Measurements from ENCODE around the gene USH1G. TPM values are rescaled to one million over a fixed set of nuclear protein-coding genes. Genes with fewer than 3 reads are reported as not detected.

Gene USH1G
- total RNA-seq, 1 donor from 2014 or later, result not detected

DNA sequence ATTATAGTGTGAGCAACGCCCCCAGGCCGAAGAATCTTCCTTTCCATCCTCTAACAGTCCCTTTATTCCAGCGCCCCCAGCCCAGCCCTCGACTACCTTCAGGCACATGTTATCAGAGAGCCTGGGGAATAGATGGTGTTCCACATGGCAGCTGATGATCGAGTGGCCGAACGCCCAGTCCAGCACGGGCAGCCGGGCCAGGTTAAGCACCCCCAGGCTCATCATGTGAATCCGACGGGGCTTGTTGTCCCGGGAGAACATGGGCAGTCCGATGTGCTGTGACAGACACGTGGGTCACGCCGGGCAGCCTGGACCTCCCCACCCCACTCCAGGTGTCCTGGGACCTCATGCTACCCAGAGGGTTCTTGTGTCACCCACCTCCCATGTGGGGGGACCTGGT, 43.7 kb downstream of the USH1G start:
- Mint-ChIP-seq H3K4me1 (ENCODE audit: low read depth) (peaks cover 7% of the 10 kb centered on the region), H3K36me3 (ENCODE audit: low read depth) (no peaks in the 10 kb centered on the region), H3K4me3 (no peak overlapping the region), H3K27me3 (ENCODE audit: insufficient read depth) (peaks cover 5% of the 10 kb centered on the region), H3K27ac (no peak overlapping the region), H3K9me3 (no peaks in the 10 kb centered on the region)
- DNase-seq (ENCODE audit: low spot score), result no peak
- intact Hi-C loops (cut with micrococcal nuclease), result loop anchor here (10.0 kb wide), 1 partner anchor 385 kb away; the partner anchor contains the start of genes GGA3 and MRPS7

DNA sequence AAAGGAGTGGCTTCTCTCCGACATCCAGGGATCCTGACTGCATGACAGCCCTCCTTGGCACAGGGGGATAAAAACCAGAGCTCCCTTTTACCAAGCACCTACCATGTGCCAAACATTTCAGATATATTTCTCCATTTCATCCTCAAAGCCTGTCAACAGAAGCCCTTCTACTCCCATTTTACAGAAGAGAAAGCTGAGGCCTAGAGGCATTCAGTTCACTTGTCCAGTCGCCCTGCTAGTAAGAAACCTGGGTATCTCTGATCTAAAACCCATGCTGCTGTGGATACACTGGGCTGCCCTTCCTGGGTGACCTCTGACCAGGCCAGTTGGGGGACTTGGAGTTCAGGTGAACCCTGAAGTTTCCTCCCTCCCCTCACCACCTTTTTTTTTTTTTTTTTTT, 44.4 kb downstream of the USH1G start:
- H3K27ac Mint-ChIP-seq, result no peak overlapping the region
- H3K4me3 Mint-ChIP-seq, result no peak overlapping the region
- peaks cover 5% of the 10 kb centered on the region for H3K27me3 Mint-ChIP-seq (ENCODE audit: insufficient read depth)
- H3K4me1 Mint-ChIP-seq (ENCODE audit: low read depth), result peaks cover 12% of the 10 kb centered on the region
- H3K9me3 Mint-ChIP-seq, result no peaks in the 10 kb centered on the region
- no peaks in the 10 kb centered on the region for H3K36me3 Mint-ChIP-seq (ENCODE audit: low read depth)
- DNase-seq (ENCODE audit: low spot score), result no peak
- intact Hi-C loops (cut with micrococcal nuclease), result loop anchor here (10.0 kb wide), 1 partner anchor 386 kb away; the partner anchor contains the start of genes GGA3 and MRPS7

DNA sequence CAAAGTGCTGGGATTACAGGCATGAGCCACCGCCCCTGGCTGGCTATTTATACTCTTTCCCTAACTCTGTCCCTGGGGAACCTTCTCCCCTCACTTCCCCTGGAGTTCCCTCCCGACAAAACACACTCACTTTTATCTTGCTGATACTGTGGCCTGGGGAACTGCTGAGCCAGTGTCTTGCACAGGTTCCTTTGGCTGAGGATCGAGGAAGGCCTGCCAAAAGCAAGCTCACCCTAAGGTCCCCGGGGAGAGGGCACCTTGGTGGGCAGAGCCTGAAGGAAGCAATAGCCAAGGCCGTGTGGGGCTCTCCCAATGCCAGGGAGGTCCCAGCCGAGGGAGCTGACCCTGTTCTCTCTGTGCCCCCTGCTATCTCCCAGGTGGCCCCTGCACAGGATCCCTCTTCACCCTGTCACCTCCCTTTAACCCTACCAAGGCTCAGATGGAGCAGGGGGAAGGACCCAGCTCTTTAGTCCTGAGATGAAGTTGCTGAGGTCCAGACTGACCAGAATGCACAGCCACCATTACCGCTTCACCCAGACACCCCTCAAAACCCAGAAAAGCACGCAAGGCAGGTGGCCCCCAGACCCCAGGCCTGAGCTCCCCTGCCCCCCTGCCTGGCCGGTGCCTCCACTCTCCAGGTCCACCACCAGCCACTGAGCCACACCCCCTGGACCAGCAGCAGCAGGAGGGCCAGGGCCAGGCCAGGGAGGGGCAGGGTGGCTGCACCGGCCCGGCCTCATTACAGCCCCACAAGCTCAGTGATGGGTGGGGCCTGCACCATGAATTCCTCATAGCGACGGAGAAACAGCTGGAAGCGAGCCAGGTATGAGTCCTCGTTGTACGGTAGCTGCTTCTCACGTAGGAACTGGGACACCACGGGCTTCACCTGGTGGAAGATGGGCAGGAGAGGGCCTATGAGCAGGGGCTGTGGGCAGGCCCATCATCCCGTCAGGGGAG, 45.2 kb downstream of the USH1G start:
- no peaks in the 10 kb centered on the region for H3K36me3 Mint-ChIP-seq (ENCODE audit: low read depth)
- H3K4me3 Mint-ChIP-seq, result no peak overlapping the region
- no peaks in the 10 kb centered on the region for H3K9me3 Mint-ChIP-seq
- H3K27me3 Mint-ChIP-seq (ENCODE audit: insufficient read depth), result peaks cover 6% of the 10 kb centered on the region
- intact Hi-C loops (cut with micrococcal nuclease), result loop anchor here (10.0 kb wide), 1 partner anchor 387 kb away; the partner anchor contains the start of genes GGA3 and MRPS7
- no peak overlapping the region for H3K27ac Mint-ChIP-seq
- H3K4me1 Mint-ChIP-seq (ENCODE audit: low read depth), result peaks cover 13% of the 10 kb centered on the region
- DNase-seq (ENCODE audit: low spot score), result no peak

DNA sequence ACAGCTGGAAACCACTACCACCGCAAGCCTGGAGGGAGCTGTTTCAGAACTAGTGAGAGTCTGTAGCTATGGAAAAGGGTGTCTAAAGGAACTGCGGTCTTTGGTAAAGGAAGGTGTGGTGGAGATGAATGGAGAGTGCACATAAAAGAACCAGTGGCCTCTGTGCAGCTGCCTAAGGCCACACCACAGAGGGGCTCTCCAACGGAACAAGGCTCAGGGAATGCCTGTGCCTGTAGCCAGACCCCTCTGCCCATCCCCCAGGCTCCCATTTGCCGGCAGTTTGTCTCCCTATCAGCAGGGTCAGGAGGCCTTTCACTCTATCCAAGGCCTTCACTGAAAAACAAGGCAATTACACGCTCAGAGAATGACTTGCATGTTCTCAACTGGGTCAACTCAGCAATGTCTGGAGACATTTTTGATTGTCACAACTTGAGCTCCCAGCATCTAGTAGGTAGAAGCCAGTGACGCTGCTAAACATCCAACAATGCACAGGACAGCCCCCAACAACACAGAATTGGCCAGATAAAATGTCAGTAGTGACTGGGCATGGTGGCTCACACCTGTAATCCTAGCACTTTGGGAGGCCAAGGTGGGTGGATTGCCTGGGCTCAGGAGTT, 47.0 kb downstream of the USH1G start:
- intact Hi-C loops (cut with micrococcal nuclease), result loop anchor here (10.0 kb wide), 1 partner anchor 389 kb away; the partner anchor contains the start of genes GGA3 and MRPS7
- Mint-ChIP-seq H3K27me3 (ENCODE audit: insufficient read depth) (peaks cover 5% of the 10 kb centered on the region), H3K4me3 (no peak overlapping the region), H3K9me3 (no peaks in the 10 kb centered on the region), H3K4me1 (ENCODE audit: low read depth) (peaks cover 29% of the 10 kb centered on the region), H3K36me3 (ENCODE audit: low read depth) (peaks cover 4% of the 10 kb centered on the region), H3K27ac (no peak overlapping the region)
- no peak for DNase-seq (ENCODE audit: low spot score)

DNA sequence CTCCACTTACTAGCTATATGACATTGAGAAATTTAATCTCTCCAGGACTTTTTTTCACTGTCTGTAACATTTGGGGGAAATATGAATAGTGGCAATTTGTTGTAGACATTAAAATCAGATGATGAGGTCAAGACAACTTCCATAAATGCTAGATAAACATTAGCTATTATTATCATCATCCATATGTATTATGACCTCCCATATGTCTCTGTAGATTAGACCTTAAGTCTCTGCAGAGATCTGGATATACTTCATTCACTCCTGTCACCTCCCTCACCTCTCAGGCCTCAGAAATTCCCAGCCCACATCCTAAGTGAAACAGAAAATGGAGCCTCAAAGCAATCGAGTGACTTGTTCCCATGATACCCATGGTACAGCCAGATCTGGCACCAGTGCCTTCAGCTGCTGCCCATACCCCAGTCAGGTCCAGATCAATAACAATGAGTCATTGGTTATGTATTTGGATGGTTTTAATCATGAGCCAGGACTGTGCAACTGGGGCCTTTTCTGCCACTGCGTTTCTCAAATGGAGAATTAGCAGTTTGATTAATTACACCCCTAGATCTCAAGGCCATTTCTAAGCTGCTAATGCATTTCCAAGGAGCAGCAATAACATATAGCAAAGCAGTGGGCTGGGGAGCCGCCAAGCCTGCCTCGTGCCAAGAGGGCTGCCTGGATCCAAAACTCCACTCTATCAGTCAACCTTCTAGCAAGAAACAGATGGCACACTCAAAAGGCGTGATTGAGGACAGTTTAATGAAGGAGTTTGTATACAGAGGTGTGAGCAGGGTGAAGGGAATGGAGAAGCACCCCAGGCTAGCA, 47.7 kb downstream of the USH1G start:
- intact Hi-C loops (cut with micrococcal nuclease), result loop anchor here (10.0 kb wide), 1 partner anchor 389 kb away; the partner anchor contains the start of genes GGA3 and MRPS7
- Mint-ChIP-seq H3K9me3 (no peaks in the 10 kb centered on the region), H3K27me3 (ENCODE audit: insufficient read depth) (peaks cover 5% of the 10 kb centered on the region), H3K27ac (no peak overlapping the region), H3K36me3 (ENCODE audit: low read depth) (peaks cover 6% of the 10 kb centered on the region), H3K4me1 (ENCODE audit: low read depth) (peaks cover 31% of the 10 kb centered on the region), H3K4me3 (peak overlapping the region; percentile 12)
- DNase-seq (ENCODE audit: low spot score), result no peak

DNA sequence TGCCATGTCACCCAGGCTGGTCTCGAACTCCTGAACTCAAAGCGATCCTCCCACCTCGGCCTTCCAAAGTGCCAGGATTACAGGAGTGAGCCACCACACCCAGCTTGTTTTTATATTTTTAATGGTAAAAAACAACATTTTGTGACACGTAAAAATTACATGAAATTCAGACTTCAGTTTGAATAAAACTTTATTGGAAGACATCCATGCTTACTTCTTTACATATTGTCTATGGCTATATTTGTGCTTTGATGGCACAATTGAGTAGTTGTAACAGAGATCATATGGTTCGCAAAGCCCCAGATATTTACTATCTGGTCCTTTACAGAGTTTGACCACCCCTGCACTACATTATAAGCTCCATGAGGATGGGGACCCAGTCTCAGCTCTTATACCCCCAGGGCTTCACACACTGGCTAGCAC, 48.4 kb downstream of the USH1G start:
- no peak overlapping the region for H3K27ac Mint-ChIP-seq
- peaks cover 31% of the 10 kb centered on the region for H3K4me1 Mint-ChIP-seq (ENCODE audit: low read depth)
- peaks cover 5% of the 10 kb centered on the region for H3K27me3 Mint-ChIP-seq (ENCODE audit: insufficient read depth)
- peaks cover 9% of the 10 kb centered on the region for H3K36me3 Mint-ChIP-seq (ENCODE audit: low read depth)
- peak overlapping the region; percentile 89 for H3K4me3 Mint-ChIP-seq
- no peaks in the 10 kb centered on the region for H3K9me3 Mint-ChIP-seq
- intact Hi-C loops (cut with micrococcal nuclease), result loop anchor here (5.0 to 10.0 kb wide), 2 partner anchors 158 to 390 kb away; partner anchors contain the start of genes GGA3 and MRPS7
- no peak for DNase-seq (ENCODE audit: low spot score)

DNA sequence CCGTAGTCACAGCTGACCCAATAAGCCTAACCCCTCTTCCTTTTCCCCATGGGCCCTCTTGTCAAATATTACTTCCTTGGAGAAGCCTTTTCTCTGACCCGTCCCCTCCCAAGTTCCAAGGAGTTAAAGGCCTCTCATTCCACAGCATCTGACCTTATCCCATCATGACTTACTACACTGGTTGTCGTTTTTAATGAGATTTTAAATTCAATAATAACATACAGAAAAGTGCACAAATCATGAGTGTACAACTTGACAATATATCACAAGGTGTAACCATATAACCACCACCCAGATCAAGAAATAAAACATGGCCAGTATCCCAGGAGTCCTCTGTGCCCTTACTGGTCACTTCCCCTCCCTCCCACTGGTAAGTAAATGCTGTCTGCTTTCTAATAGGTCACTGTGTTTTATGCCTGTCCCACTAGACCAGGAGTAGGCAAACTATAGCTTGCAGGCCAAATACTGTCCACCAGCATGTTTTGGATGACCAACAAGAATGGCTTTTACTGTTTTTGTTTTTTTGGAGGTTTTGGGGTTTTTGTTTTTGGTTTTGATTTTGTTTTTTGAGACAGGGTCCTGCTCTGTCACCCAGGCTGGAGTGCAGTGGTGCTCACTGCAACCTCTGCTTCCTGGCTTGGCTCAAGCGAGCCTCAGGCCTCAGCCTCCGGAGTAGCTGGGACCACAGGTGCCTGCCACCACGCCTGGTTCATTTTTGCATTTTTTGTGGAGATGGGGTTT, 49.0 kb downstream of the USH1G start:
- Mint-ChIP-seq H3K27ac (peak overlapping the region; percentile 87), H3K4me1 (ENCODE audit: low read depth) (peaks cover 31% of the 10 kb centered on the region), H3K4me3 (peak overlapping the region; percentile 89), H3K9me3 (no peaks in the 10 kb centered on the region), H3K36me3 (ENCODE audit: low read depth) (peaks cover 12% of the 10 kb centered on the region), H3K27me3 (ENCODE audit: insufficient read depth) (peaks cover 5% of the 10 kb centered on the region)
- DNase-seq (ENCODE audit: low spot score), result no peak
- intact Hi-C loops (cut with micrococcal nuclease), result loop anchor here (1.0 to 10.0 kb wide), 9 partner anchors 22 to 415 kb away; partner anchors contain the start of genes ATP5PD, CDR2L, GGA3 and KCTD2

DNA sequence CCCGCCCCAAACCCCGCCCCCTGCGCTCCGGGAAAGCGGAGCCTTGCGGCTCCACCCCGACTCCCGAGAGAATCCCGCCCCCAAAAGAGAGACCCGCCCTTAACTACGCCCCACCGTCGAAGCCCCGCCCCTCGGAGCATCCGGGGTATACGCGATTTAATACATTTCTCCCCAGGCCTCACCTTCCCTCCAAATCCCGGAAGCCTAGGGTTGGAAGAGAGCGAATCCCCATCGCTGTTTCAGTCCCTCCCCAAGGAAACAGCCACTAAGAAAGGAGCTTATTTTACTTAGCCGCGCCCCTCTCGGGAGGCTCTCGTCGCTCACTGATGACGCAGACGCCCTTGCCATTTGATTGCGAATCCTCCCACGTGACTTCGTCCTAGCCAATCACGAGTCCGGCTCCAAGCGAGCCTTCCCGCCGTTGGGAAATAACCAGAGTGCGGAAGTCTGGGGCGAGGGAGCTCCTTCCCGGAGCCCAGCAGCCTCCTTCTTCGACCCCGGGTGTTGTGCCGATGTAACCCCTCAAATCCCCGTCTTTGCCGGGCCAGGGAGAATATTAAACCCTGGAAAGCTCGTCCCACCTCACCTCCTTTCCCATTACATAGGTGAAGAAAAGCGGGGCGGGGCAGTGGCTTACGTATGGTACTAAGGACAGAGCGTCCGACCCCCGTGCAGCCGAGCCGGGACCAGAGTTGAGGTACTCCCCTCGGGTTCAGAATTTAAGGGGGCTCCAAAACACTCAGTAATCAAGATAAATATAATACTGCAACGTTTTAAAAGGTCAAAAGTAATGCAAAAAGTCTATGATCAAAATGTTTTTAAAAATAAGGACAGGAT, 49.8 kb downstream of the USH1G start:
- H3K27ac Mint-ChIP-seq, result peak overlapping the region; percentile 87
- no peaks in the 10 kb centered on the region for H3K9me3 Mint-ChIP-seq
- H3K36me3 Mint-ChIP-seq (ENCODE audit: low read depth), result peaks cover 12% of the 10 kb centered on the region
- DNase-seq (ENCODE audit: low spot score), result peak; percentile 98
- intact Hi-C loops (cut with micrococcal nuclease), result loop anchor here (1.0 to 10.0 kb wide), 9 partner anchors 21 to 416 kb away; partner anchors contain the start of genes ATP5PD, CDR2L, GGA3 and KCTD2
- peaks cover 31% of the 10 kb centered on the region for H3K4me1 Mint-ChIP-seq (ENCODE audit: low read depth)
- peaks cover 5% of the 10 kb centered on the region for H3K27me3 Mint-ChIP-seq (ENCODE audit: insufficient read depth)
- peak overlapping the region; percentile 89 for H3K4me3 Mint-ChIP-seq

DNA sequence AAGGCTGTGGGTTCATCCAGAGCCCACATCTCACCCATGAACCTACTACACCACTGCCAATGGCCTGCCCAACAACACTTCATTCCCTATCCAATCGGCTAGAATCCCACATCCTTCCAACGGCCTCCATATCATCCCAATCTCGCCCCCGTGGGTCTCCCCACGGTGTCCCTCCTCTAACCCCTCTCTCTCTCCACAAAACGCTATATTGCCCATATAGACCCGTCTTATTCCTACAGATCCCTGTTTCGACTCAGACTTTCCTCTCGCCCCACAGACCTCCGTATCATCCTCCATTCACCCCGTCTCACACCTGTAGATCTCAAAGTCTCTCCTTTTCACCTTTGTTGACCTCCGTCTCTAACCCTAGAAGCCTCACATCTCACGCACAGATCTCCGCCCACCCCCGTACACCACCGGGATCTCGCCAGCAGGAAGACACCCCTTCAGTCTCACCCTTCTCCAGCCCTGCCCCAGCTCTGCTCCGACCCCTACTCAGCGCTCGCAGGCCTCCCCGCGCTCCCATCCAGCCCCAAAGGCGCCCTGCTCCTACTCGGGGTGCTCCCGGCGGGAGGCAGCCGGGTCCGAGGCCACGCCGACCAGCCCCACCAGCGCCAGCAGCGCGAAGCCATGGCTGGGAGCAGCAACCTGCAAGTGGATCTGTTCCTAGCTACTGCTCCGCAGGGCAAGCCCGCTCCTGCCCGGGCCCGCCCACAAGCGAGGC, 50.6 kb downstream of the USH1G start, which contains the start of gene FDXR:
TSS of gene FDXR (minus strand) at position 682 of the 724 bp plus-strand sequence. CDS start at position 632, 50 bp downstream.
- no peak for DNase-seq (ENCODE audit: low spot score)
- no peaks in the 10 kb centered on the region for H3K9me3 Mint-ChIP-seq
- intact Hi-C loops (cut with micrococcal nuclease), result loop anchor here (1.0 to 10.0 kb wide), 9 partner anchors 20 to 417 kb away; partner anchors contain the start of genes ATP5PD, CDR2L, GGA3 and KCTD2
- H3K27me3 Mint-ChIP-seq (ENCODE audit: insufficient read depth), result peaks cover 5% of the 10 kb centered on the region
- H3K4me3 Mint-ChIP-seq, result peak within 1 kb of the TSS; percentile 89
- H3K4me1 Mint-ChIP-seq (ENCODE audit: low read depth), result peaks cover 31% of the 10 kb centered on the region
- H3K36me3 Mint-ChIP-seq (ENCODE audit: low read depth), result peaks cover 12% of the 10 kb centered on the region
- H3K27ac Mint-ChIP-seq, result peak within 1 kb of the TSS; percentile 87

DNA sequence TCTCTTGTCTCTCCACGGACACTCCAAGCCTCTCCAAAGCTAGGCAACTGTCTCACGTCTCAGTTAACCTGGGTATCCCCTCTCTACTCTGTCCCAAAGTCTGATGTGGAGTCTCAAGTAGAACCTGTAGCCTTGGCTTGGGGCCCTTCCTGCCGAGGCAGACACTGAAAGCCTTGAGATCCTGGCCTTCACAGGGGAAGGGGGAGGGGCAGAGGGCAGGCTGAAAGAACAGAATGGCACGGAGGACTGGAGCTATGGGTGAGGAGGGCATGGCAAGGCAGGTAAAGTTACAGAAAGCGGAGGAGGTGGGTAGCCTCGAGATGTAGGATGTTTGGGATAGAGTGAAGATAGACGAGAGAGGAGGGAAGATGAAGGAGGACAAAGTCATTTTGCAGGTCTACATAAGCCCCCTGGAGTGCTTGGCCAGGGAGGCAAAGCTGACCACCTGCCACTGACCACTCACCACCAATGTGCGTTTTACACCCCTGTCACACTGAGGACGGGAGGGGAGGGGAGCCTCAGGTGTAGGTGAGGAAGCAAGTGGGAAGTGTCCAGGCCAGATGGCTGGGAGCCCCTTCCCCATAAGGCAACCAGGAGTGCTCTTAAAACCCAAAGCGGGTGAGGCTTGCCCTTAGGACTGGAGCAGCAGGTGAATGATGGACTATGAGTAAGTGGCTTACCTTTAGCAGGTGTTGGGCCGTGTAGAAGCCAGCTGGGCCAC, 51.5 kb downstream of the USH1G start:
- Mint-ChIP-seq H3K4me3 (peak overlapping the region; percentile 89), H3K36me3 (ENCODE audit: low read depth) (peaks cover 12% of the 10 kb centered on the region), H3K27me3 (ENCODE audit: insufficient read depth) (peaks cover 2% of the 10 kb centered on the region), H3K4me1 (ENCODE audit: low read depth) (peaks cover 31% of the 10 kb centered on the region), H3K9me3 (no peaks in the 10 kb centered on the region), H3K27ac (no peak overlapping the region)
- intact Hi-C loops (cut with micrococcal nuclease), result loop anchor here (2.0 to 10.0 kb wide), 4 partner anchors 81 to 393 kb away; partner anchors contain the start of genes ATP5PD, GGA3, KCTD2 and MRPS7
- DNase-seq (ENCODE audit: low spot score), result no peak

Measured in activated T-helper 1 cell treated with anti-CD3 and anti-CD28 coated beads, Interleukin-12 subunit alpha, Interleukin-12 subunit beta, Interleukin-2, Interleukin-4 antibody, amounts not matched to agents 30 ng/mL and 10 ng/mL and 1 ng/mL, durations not matched to agents 14 hours and 24 hours and 36 hours (primary cell).